GM18498 (cell line): ENCODE measurements around the gene PPARGC1A.

Experiments used
- ATAC-seq: cut with Tn5 transposase; IDR thresholded peaks from one replicate; pipeline ENCODE4 v1.9.1; 2021; ENCODE audit warnings: mild to moderate bottlenecking, moderate library complexity; ENCODE audit not compliant: unreplicated experiment

PPARGC1A gene

DNA sequence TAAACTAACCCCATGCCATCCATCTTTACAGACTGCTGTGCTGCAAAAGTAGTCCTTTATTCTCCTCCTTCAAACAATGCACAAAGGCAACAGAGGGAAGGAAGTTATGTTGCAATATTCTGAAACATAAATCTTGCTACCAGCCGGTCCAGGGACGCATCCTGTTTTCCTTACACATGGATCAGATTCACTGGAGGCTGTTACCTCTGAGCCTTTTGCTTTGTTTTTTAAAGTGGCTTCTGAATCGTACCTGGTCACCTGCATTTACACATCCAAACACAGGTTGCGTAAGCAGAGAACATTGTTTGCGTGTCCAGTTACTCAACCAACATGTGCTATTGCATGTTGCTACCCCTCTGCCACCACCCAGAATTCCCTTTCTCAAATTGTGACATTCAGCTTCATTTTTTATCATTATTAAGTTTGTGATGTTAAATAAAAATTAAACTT, 8.8 kb downstream of the PPARGC1A start:
- ATAC-seq: no peak

DNA sequence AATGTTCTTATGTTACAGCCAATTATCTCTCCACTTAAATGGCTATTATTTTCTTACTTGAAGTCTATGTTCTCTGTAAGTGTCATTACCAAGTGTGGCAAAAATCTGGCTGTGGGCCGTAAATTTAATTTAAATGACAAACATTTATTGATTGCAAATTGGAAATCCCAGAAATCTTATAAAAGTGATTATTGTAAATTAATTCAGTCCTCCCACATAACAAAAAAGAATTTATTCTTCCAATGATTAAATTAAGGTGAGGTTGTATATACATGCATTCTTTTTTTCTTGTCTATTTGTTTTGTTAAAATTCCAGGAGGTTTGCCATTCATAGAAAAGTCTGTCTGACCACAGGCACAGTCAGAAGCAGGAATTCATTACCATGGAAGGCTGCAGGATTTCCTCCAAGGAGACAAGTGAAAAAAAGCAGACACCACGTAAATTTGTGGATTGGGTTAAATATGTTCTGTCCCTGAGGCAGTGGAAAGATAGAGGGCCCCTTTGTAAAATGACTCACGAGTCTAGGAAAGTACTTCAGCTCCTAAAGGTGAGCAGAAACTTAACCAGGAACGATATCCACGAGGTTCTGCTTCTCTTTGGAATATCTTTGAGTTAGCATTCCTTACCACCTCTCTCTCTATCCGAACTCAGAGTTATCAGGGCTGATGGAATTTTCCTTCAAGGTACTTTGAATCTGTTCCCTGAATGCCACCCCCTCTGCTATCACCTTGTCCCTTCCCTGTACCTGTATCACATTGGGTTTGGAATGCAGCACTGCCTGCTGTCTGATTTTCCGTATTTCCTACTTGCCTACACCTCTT, 10.7 kb downstream of the PPARGC1A start:
- ATAC-seq: no peak

DNA sequence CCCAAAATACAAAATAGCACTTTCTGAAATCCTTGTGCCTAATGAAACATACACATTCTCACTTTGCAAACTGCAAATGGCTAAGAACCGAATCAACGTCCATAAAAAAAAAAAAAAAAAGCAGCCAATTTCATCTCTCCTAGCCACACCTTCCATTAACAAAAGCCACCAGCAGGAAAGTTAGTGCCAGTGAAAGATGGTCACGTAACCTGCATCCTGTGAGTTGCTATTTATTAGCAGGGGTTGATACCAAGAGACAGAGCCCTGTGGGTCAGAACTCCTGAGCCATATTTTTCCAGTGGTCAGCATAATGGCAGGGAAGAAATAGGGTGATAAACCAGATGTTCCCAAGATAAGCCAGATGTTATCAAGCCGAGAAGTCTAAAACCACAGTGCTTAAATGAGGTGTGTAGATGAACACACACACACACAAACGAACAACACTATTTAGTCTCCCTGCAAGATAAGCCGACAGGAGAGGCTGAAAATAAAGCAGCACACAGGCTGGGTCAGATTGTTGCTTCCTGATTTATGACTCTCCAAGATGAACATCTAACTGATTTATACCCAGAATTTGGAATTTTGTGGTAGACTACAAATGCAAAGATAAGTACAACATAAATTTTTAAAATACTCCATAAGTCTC, 11.5 kb downstream of the PPARGC1A start:
- no peak for ATAC-seq

DNA sequence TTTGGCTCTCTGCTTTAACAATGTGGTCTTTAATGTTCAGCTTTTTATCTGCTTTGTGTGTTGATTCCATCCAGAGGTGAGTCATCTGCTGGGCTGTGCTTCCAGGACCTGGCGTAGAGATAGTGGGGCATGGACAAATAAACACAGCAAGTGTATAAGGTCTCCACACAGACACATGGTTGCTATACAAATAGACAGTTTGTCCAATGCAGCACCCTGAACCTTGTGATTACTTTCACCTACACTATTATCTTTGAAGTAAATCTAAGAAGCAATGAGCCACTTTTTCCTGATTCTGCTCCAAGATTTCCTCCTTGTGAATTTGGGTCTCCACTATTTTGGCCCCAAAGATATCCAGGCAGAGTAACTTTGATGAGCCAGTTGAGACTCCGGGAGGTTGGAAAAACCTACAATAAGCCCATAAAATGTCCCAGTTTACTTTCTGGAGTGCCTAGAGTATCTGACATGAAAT, 12.1 kb downstream of the PPARGC1A start:
- ATAC-seq: no peak

DNA sequence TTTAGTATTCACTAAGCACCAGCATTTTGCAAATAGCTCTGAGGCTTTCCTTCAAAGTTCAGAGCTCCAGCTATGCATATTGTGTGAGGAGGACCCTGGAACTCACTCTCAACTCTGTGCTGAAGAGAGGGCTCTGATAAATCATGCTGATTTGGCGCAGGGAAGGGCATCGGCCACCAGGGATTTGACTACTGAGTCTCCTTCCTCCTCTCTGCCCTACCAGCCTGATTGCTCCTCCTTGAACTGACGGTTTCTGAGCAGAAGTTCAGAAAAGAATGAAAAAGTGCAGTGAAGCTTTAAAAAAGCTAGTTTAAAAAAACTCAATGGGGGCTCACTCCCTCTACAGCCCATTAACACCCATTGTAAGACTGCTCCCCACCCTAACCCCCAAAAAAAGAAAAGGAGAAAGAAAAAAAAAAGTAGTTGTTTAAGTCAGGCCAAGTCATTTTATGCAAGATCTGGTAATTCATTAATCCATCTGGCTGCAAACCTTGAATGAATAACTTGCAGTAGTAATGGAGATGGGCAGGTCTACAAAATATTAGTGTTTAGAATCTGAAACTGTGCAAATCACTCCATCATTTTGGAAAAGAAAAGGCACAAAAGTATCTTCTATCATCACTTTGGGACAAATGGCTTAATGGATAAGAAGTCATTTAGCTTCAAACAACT, 13.3 kb downstream of the PPARGC1A start:
- no peak for ATAC-seq

DNA sequence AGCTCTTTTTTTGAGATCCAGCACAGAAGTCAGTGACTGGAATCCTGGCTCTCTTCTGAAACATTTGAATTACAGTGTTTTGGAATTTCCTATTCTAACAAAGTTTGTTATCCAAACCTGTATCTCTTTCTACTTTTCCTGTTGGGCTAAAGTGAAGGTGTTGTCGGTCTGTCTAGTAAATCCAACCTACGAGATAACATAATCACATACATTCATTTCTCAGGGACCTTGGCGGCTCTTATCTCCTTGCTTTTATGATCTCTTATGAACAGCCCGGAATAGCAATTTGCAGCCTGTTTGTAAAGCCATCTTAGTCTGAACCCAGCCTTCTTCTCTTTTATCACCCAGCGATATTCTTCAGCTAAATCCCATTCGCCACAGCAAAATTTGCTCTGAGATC, 14.5 kb downstream of the PPARGC1A start:
- ATAC-seq: no peak

DNA sequence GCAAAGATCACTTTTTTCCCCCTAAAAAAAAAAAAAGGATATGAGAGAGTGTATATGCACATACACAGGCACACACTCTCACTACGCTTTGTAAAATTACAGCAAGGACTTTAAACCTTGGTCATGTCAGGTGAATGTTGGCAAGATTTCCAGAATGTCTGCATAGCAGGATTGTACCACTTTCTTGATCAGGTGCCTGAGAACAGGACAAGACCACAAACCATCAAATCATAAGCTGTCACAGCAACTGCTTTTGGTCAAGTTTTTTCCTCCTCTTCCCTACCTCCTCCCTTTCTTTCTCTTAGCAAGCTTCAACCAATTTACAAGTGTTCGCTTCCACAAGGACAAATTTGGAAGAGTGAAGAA, 15.3 kb downstream of the PPARGC1A start:
- ATAC-seq: no peak

DNA sequence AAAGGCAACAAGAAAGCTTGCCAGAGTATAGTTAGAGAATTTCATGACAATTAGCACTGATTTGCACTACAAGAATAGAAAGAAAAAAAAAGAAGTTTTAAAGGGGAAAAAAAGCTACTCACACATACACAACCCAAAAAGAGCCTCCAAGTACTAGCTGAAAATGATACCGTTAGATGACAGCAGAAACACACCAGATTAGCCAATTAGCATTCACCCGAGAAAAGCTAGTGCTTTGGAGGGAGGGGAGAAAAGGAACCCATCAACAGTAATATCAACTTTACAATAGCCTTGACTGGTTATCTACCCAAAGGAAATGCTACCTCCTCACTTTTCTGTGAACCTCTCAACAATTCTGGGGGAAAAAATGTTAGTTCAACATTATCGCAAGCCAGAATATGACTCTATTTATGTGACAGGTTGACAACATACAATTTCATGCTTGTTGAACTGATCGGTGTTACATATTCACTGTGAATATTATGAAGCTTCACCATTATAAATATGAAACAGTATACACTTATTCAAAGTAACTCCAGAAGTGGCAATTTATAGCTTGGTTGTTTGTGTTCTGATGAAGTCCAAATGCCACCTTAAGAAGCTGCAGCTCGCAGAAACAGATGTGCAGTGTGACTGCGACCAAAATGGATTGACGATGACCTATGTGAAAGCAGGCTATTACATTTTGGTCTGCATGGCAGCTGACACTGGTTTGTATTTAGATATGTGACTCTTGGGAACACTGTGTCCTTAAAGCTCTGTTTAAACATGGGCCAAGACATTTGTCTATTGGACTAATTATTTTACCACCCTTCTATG, 15.9 kb downstream of the PPARGC1A start:
- no peak for ATAC-seq

DNA sequence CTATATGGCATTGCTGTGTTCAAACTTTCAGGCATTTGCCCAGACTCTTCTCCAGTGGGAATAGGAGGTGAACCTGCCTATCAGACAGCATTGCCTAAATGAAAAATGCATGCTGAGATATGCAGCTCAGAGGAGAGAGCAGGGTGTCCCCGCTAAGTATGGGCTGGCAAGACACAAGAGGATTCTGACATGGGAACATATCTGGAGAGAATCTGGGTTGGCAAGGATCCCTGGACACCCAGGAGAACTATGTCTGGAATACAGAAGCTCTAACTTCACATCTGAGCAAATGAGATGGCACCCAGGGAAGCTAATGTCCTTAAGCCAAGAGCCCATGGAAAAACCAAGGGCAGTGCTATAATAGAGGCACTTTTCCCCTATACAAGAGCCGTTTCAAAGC, 18.4 kb downstream of the PPARGC1A start:
- no peak for ATAC-seq

DNA sequence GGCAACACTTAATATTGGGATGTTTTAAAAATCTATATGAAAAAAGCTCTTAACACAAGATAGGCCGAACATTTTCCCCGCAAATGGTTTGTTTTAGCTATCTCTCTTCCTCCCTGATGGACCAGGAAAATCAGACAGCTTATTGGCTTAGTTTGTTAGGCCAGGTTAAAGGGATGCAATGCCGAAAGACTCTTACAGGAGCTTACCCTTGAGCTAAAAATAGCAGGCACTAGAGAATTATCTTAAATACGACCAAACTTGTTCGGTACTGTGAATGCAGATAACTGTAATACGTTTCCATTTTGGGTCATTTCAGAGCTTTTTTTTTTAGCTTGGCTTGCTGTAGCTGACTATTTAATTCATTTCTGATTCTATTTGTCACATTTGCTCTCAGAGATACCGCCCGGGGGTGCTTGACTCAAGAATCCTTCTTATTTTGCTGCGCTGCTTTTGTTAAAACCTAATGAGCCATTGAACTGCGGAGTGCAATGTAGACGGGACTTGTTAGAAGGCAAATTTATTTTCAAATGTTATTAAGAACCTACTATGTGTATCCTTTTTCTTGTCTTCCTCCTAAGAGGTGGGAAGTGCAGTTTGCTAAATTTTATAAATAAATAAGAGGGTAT, 23.3 kb downstream of the PPARGC1A start:
- ATAC-seq: no peak

DNA sequence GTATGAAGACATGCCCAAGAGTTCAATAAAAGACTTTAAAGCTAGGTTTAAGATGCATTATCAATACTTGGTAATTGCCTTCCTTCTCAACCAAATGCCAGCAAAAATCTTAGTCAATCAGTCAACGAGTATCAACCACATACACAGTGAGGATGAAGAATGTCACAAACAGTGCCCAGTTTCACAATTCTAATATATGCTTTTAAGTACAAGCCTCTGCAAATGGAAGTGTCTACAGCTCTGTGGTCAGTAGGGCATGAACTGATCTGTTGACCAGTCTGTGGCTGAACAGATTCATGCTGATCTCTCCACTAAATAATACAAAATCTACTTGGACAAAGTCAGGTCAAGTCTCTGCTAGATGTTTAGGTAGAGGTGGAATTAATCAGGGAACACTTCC, 27.9 kb downstream of the PPARGC1A start:
- no peak for ATAC-seq

DNA sequence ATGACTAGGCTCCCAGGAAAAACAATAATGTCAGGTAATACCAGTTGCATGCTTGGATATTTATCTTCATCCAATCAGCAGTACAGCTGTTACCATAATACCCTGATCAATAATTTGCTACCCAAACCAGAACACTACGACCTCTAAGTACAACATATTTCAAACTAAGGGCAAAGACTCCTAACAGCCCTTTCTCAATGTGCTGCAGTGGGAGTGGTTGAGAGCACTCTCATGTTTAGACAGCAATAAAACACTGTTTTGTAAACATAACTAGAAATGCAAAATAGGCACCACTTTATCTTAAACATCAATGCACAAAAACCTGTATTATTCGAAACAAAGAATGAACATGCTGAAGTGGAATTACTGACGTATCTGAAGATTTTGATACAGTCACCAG, 28.9 kb downstream of the PPARGC1A start:
- no peak for ATAC-seq

DNA sequence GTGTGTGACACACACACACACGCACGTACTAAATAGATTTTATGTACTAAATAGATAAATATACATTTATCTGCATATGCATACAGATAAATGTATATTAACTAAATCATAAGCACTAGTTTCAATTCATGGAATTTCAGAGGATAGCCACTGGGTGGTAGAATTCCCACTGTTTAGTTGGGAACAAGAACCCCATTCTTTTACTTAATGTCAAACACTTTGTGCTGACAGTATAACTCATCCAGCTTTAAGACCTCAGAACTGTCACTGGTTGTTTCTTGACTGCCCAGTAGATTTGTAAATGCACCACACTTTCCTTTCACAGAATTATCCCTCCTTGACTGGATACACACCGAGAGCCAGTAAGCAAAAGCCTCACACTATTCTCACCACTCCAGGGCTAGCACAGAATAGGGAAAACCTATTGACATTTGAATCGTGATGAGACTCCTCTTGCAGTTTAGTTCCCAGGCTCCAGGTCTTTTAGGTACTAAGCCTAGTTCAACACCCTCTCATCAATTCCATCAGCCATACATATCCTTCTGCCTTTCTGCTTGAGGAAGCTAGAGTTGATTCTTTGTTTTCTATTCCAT, 32.4 kb downstream of the PPARGC1A start:
- no peak for ATAC-seq

DNA sequence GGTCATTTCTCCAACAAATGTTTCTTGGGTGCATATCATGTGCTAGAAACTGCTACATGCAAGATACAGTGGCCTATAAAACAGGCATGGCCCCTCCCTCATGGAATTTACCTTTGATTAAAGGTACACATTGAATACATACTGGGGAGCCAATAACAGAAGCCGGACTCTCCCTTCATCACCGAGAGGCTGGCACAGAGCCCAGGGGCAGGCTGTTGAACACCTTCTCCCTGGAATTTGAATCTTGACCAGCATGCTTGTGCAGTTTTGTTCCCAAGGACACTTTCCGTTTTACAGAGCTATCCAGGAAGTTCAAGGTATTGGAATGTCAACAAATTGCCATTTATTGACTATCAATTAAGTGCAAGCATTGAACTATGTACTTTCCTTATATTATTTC, 33.2 kb downstream of the PPARGC1A start:
- no peak for ATAC-seq

DNA sequence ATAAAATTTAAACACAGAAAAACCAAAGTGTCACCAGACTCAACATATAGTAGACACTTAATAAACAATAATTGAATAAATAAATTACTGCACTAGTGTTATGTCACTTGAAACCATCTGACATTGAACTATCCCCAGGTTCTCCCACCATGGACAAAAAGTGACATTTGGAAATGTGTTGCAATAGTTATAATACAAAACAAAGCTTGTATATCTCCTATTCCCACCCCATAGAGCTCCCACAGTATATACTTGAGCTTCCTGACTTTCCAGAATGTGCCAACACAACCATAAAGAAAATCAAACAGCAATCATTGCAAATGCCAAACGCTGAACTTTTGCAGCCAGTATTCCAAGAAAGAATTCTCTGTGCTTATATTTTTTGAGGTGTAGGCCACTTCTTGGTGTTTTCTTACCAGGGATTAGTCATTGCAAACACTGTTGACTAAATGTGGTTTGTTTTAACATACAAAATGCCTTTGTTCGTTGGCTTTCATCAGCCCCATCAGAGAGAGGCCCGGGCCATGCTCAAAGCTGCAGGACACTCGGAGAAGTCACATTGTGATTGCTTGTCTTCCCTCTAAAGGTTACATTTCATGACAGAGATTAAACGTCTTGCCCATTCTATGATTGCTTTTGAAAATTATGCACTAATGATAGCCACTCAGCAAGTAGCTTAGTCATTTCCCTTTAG, 33.8 kb downstream of the PPARGC1A start:
- no peak for ATAC-seq

DNA sequence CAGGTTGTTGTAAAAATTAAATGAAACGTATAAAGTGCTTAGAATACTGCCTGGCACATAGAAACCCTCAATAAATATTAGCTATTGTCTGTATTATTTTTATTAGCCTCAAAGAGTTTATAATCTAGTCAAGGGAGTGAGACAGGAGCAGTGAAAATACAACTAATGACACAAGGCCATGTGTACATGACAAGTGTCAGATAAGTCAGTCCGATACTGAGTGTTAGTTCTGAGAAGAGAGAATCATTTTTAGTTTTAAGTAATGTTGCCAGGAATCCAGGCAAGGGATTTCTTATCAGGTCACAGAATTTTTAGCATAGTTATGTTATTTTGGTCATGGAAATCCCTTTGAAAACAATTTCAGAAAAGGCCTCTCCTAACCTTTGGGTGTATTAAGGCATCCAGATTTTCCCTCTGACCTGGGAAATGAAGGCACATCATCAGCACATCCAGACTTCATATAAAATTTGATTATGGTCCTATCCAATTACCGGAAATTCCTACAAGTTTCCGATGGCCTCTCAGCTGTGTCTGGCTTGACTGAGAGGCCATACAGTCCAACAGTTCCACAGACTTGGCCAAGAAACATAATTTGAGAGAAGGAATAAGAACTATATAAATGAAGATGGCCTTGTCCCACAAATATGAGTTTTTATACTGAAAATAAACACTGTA, 35.7 kb downstream of the PPARGC1A start:
- ATAC-seq: no peak

DNA sequence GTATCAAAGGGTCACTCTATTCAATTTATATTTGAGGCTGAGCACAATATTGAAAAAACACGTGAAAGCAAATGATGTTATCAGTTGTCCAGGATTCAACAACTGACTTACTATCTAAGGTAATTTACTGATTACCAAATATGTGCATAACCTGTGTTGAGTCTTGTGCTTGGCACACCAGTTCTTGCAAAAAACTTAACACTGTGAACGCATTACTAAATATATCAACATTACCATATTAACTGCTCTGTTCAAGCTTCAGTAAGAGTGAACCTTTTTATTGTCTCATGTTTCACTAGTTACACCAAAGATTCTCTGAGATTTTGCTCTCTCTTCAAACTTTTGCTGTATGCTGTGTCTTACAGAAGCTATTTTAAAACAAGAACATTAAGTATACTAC, 38.4 kb downstream of the PPARGC1A start:
- ATAC-seq: no peak

DNA sequence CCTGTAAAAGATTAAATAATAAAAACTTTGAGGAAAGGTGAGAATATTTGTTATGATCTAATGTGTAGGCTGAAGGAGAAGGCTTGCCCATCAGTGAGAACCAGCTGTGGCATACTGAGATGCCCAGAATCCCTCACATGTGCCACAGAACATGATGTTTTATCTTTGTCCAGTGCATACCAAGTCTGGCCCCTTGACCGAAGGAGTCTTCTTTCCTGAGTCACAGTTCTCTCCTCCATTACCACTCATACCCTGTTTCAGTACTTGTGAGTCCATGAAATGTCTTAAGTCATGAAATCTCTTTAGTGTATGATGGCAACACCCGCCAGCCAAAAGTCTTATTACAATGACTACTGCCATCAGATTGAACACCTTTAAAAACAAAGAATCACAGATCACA, 42.7 kb downstream of the PPARGC1A start:
- ATAC-seq: no peak

DNA sequence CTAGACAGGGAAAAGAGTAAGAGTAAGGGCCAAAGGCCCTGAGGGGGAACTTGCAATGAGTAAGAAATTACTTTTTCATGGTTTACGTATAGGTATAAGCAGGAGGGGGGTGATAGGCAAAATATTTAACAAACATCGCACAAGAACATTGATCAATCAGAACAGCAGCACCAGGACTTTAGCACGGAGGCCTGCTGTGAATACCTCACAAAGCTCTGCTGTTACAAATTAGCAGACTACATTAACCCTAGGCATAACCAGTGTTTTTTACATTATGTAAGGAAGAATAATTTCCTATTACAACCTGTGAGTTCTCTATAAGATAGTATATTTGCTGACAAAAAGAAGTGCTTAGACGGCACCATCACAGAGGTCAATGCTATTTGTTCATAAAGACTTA, 44.9 kb downstream of the PPARGC1A start:
- no peak for ATAC-seq
